Right forelimb (tissue), 1 donor: ENCODE data around the gene CHRNA1.

Source experiments
- DNase-seq: peaks from one replicate; pipeline ENCODE4 v3.0.0-alpha.2; 2018

The CHRNA1 gene

DNA sequence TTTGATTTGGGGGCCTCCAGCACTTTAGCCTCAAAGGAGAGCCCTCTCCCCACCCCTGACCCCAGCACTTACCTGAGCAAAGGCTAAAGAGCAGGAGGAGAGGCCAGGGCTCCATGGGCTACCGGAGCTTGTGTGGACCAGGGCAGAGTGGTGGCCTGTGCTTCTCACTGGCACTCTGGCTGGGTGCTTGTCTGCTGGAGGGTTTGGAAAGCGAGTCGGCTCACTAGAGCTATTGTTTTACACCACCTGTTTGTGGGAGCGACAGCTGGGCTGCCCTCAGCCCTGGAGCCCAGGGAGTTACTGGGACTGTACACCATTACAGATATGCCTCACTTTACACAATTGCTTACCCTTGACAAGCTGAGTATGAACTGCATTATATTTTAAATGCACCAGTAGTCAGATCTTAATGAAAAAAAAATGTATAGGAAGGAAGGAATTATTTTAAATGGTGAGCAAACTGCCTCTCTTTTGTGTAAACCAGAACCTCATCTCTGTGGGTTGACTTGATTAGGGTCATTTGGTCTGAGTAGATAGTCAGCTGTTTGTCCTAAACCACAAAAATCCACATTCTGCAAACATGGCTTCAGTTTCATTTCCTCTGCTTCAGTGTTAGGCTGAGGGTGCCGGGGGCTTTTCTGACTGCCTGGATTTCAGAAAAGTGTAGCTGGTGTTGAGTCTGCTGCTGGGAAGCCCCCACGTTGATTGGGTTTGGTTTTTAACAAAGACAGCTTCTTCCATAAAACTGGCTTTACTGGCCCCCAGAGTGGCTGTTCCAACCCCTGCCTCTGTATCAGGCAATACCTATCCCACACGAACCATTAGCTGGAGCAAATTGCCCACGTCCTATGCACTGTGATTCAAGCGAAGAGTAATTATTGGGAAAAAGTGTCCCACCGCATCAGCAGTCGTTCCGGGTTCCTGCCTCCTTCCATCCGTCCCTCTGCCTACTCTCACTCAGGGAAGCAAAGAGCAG, at the start of gene CHRNA1:
Gene CHRNA1, minus strand, starts transcription at position 193 of the 976 bp plus-strand sequence. Its CDS starts 78 bp downstream, at position 115.
- DNase-seq = peak; percentile 58

DNA sequence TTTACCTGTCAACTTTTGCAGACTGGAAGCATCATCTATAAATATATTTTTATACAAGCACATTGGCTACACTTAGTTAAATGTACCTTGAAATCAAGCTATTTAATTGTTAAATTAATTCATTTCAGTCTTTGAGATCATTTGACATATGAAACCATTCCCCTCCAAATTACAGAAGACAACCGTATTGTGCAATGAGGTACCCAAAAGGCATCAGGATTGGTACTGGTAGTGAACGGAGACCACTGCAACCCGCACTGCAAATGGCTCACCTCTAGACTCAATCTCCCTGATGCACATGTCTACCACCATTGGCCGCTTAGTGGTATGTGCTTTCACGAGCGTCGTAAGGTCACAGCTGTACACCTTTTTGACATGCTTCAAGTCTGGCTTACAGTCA, 47.8 kb upstream of the CHRNA1 start:
- no peak for DNase-seq

- DNase-seq = no peak
Observed at GRCh38 chr2:174807931-174808330, 43.7 kb upstream of the CHRNA1 start.

DNA sequence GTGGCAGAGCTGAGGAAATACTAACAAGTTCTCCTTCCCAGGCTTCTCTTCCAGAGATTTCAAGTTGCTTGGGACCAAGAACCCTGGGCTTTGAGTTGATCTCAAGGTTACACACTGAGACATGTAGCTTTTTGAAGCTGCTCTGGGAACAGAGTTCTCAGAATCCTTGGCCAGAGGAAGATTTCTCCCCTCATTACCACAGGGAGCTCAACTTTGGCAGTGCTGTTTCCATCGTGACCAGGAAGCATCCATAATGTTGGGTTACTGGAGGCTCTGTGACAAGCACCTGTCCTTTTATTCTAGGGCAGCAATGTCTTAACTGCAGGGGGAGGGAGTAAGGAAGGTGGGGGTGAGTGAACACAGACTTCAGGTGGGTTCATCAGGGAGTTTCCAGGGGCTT, 41.5 kb upstream of the CHRNA1 start:
- DNase-seq = no peak

- DNase-seq = no peak
Observed at GRCh38 chr2:174802459-174802858, 38.2 kb upstream of the CHRNA1 start.

- DNase-seq = no peak
Observed at GRCh38 chr2:174800436-174801205, 36.3 kb upstream of the CHRNA1 start.

DNA sequence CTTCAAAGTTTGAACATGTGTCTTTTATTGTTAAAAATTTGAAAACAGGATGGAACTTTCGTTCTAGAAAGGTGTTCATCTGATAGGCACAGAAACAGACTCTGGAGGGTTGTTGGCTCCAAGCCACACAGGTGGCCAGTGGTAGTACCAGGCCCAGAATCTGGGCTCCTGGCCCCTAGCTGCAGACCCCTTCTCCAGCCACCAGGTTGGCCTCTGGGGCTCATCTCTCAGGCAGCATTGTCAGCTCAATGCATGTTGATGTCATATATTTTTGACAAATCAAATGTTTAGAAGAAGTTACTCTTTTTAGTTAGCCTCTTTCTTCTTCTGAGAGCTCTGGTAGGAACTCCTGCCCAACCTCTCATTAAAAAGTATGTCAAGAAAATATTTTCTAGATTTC, 34.5 kb upstream of the CHRNA1 start:
- no peak for DNase-seq

DNA sequence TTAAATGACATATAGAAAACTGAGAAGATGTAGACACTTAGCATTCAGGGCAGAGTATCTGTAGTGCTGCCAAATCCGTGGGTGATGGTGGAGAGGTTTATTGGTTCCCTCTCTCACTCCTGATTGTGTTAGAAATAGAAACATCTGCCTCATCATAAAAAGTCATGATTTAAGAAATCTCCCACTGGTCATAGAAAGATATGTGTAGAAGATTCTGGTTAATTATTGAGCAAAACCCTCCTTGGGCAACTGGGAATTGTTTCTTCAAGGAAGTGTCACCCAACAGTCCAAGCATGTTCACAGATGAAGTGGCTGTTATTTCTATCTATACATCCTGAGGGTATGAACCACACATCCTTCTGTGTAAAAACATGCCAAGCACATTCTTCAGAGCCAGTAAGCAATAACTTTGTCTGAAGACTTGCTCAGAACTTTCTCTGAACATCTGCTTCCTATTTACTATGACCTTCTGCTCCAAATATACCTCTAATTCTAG, 33.6 kb upstream of the CHRNA1 start:
- no peak for DNase-seq

DNA sequence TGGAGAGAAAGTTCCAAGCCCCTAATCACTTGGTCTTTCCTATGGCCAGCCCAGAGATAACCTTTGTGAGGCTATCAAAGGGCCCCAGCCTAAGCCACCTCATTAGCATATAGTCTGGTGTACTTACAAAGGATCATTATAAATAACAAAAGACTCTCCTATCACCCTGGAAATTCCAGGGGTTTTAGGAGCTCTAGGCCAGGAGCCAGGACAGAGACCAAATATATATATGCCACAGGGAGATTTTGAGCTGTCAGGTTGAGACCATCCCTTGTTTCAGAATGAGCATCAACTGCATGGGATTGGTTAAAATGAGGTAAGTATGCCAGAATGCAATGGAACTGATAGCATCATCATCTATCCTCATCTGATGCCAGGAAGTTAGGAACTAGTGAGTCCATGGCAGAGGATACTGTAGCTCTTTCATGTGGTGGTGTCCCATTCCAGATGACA, 32.1 kb upstream of the CHRNA1 start:
- DNase-seq = no peak

DNA sequence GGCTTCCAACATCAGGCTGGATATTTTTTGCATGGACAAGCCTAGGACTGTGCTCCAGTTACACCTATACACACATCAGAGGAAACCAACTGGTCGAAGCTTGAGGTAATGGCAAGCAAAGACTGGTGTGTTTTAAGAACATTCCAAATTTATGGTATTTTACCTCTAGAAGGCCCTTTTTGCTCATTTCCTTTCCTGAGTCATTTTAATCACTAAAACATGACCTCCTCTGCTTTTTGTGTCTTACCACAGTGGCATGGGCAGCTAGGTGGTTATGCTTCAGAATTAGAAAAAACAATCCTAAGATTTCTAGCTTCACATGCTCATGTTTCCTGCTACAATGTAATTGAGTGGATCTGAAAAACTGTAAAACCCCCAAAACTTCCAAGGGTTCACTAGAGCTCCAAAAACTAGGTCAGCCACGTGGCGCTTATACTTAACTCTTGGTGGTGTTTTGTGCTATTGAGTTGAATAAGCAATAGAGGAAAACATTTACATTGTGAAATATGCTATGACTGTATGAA, 30.6 kb upstream of the CHRNA1 start:
- DNase-seq = no peak

DNA sequence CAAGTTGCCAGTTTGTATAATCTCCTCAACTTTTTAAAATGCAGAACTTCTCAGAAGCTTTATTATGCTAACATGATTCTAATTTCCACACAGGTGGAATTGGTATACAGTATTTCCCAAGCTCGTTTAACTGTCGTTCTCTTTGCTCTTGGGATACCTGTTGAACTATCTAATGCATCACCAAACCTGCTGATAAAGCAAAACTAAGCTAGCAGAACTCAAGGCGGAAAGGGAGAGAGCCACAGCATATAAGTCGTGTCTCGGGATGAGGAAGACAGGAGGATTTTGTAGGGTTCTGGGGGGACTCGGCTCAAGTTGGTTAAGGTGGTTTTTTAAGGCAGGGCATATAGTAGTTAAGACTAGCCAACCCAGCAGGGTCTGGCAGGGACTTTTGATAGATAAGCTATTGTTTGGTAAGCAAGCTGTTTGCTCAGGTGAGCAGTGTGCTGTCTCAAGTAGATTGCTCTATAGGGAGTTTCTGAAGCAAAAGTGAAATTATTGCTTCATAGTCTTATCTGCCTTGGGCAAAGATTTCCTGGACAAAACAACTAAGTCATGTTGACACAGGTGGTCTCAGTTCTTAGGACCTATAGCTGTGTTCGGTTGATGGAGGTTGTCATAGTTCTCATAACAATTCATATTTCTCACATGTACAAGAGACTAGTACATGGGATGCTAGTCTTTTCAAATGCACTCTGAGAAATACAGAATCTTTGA, 28.2 kb upstream of the CHRNA1 start:
- no peak for DNase-seq

DNA sequence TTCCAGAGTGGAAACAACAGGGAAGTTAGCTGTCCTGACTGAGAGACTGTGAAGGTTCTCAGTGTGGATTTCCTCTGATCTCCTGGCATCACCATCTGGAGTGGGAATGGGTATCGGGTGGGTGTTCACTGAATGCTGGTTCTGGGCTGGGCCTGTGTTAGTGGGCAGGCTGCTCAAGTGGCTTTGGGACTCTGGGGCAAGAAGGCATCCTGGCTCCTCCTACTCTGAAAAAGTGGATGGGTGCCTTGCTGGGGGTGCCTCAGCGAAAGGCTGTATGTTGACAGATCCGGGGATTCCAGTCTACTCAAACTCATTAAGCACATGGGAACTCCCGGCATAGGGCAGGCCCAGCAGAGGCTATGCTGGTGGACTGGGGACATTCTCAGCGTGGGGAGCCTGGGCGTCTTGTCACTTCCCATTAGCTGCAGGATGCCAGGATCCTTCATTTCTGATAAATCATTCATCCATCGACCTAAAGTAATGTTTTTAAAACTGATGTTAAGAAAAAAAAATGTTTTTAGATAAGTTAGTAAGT, 27.5 kb upstream of the CHRNA1 start:
- no peak for DNase-seq

DNA sequence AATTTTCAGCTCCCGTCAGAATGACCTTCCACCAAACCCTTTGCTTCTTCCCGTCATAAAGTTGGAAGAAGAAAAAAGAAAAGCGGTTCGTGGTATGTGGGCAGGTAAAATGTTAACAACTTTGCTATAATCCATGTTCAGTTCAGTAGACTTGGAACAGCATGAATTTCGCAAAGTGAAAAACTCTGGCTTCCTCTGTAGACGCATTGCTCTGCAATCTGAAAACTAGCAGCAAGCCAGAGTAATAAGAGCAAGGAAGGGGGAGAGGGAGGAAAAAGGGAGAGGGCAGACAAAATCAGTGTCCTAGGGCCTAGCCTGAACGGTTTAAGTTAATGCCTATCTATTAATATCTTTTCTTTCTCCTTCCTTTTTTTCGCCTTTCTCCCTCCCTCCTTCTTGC, 26.7 kb upstream of the CHRNA1 start:
- DNase-seq = no peak

DNA sequence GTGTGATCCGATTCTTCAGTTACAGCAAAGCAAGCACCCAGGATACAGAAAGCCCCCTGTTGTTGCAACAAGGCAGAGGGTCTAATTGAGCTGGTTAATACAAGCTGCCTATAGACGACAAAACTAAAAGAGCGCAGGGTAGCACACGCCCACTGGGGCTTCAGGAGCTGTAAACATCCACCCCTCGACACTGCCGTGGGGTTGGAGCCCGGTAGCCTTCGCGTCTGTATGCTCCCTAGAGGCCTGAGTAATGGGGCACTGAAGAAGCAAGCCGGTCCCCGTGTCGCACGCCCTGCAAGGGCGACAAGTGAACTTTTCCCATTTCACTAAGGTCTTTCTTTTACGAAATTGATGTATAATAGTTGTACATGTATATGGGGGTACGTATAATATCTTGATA, 24.7 kb upstream of the CHRNA1 start:
- no peak for DNase-seq

DNA sequence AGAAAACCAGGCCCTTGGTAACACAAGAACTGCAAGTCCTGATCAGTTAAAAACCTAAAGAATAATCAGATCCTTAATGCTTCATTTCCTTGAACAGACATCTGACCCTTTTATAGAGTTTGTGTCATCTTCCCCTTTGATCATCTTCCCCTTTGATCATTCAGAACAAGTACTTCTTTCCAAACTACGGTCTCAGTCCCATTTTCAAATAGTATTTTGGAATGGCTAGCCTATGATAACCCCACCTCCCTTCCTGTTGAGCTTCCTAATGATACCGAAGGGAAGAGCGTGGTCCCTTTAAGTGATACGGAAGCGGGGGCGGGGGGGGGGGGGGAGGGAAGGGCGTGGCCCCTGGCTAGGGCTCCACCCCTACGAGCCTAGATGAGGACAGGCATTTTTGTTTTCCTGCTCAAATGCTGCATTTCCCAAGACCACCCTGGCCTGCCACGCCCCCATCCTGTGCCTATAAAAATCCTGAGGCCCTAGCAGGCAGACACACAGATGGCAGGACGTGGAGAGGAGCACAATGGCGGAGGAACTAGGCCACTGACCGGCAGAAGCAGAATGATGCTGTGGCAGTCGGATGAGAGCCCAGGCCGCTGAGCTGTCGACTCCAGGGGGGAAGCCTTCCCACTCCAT, 24.1 kb upstream of the CHRNA1 start:
- no peak for DNase-seq

DNA sequence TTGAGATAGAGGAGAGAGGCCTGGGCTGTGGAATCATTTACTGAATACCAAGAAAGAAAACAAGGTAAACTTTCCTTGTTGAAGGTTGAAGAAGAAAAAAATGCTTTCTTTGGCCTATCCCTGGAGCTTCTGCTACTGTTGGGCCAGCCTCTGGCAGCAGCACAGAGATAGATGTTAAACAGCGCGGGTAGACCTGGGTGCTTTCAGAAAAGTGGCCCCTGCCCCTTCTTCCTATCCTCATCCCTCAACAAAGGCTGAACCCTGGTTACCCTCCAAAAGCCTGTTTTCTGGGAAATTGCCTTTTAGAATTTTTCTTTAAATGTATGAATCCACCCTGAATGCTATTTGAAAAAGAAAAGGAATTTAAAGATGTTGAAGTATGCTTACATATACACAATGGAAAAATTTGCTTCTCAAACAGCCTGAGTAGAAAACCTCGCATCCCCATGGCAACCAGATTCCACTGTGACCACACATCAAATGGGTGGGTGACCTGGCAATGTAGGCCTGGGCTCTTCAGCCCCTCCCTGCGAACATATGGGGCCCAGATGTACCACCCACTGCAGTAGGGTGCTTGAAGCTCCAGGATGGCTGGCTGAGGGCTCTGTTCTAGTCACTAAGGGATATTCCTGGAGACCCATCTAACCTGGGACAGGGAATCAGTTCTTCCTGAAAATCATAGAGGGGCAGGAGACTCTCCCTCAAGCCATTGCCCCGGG, 23.4 kb upstream of the CHRNA1 start:
- DNase-seq = peak; percentile 82

GRCh38 chr2:174786066-174786725, 21.9 kb upstream of the CHRNA1 start:
- DNase-seq = no peak

GRCh38 chr2:174785481-174785880, 21.2 kb upstream of the CHRNA1 start:
- DNase-seq = no peak

DNA sequence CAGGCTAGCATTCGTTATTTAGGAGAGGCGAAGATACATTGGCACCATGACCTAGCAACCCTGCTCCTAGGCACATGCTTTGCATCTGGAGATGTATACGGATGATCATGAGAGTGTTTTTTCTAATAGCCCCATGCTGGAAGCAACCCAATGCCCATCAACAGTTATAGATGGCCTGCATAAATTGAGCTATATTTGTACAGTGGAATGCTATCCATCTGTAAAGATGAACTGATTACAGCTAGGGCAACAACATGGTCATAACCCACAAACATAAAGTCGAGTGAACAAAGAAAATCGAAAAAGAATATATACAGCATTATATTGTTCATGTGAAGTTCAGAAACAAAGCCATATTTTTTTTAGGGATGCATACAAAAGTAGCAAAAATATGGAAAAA, 20.6 kb upstream of the CHRNA1 start:
- DNase-seq = no peak

GRCh38 chr2:174784316-174784715, 20.0 kb upstream of the CHRNA1 start:
- no peak for DNase-seq

DNA sequence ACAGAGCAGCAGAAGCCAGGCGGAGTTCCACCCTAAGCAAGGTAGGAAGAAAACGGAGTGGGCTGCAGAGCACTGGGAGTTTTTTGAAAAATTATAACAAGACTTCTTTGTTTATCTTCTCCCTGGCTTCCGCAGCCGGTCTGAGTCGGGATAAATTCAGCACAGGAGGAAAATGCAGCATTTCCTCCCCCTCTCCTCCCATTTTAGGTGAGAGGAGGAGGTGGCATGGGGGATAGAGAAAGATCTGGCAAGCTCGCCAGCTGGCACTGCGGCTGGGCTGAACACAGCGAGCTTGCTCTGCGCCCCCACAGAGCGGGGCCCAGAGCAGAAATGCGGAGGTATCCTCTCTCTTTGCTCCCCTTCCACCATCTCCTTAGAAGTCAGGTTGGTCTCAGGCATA, 17.7 kb upstream of the CHRNA1 start:
- DNase-seq = no peak
